Endodermal cell (in vitro differentiated cells): ENCODE results near the gene CD3D. TPM values are rescaled to one million over a fixed set of nuclear protein-coding genes. Genes with fewer than 3 reads are reported as not detected.

ENCODE experiments used
- DNase-seq: peaks from one replicate; pipeline ENCODE4 v3.0.0-alpha.2; 2017
- H3K27ac ChIP-seq: 2 replicates; pipeline ENCODE4 v1.5.1; 2013; ENCODE audit warnings: mild to moderate bottlenecking, low read depth, low read length, moderate library complexity
- H3K27me3 ChIP-seq: 2 replicates; pipeline ENCODE4 v1.6.1; 2013; ENCODE audit warnings: mild to moderate bottlenecking, low read length, moderate library complexity; ENCODE audit not compliant: insufficient read depth, control insufficient read depth, poor library complexity, severe bottlenecking
- H3K36me3 ChIP-seq: 2 replicates; pipeline ENCODE4 v1.7.0; 2013; ENCODE audit warnings: mild to moderate bottlenecking, low read length, moderate library complexity; ENCODE audit not compliant: control insufficient read depth, insufficient read depth
- H3K4me1 ChIP-seq: one replicate; pipeline ENCODE4 v1.7.0; 2013; ENCODE audit warnings: low read length; ENCODE audit not compliant: control insufficient read depth, insufficient read depth
- H3K4me3 ChIP-seq: 2 replicates; pipeline ENCODE4 v1.5.1; 2013; ENCODE audit warnings: mild to moderate bottlenecking, low read length, moderate library complexity
- H3K9ac ChIP-seq: 2 replicates; pipeline ENCODE4 v1.6.1; 2013; ENCODE audit warnings: mild to moderate bottlenecking, low read length, moderate library complexity; ENCODE audit not compliant: poor library complexity, severe bottlenecking; ENCODE audit errors: extremely low read depth
- H3K9me3 ChIP-seq: 2 replicates; pipeline ENCODE4 v1.6.1; 2013; ENCODE audit warnings: mild to moderate bottlenecking, low read length, moderate library complexity; ENCODE audit not compliant: control insufficient read depth
- H3K27ac Mint-ChIP-seq: 2 replicates; pipeline ENCODE4 v1.8.0; 2020; ENCODE audit warnings: mixed read lengths
- H3K27me3 Mint-ChIP-seq: 2 replicates; pipeline ENCODE4 v1.8.0; 2021; ENCODE audit warnings: mild to moderate bottlenecking, mixed read lengths; ENCODE audit not compliant: insufficient read depth
- H3K36me3 Mint-ChIP-seq: 2 replicates; pipeline ENCODE4 v1.8.0; 2020; ENCODE audit warnings: low read depth, mixed read lengths
- H3K4me1 Mint-ChIP-seq: 2 replicates; pipeline ENCODE4 v1.8.0; 2020; ENCODE audit warnings: mixed read lengths
- H3K4me3 Mint-ChIP-seq: 2 replicates; pipeline ENCODE4 v1.8.0; 2020; ENCODE audit warnings: mild to moderate bottlenecking, moderate library complexity, mixed read lengths
- H3K9me3 Mint-ChIP-seq: 2 replicates; pipeline ENCODE4 v1.8.0; 2020; ENCODE audit warnings: mild to moderate bottlenecking, mixed read lengths
- CTCF ChIP-seq: fragments of 200-600 bp; sonication (generic); conservative IDR thresholded peaks from 2 replicates; pipeline ENCODE4 v1.5.0; 2021; ENCODE audit warnings: antibody characterized with exemption, mild to moderate bottlenecking
- WGBS, 2 experiments: methylation state at CpG; one replicate each; pipeline versions ENCODE4 v1.1.5 to v1.1.7; 2013; ENCODE audit warnings: missing lambda C conversion rate in 2 of 2, mixed read lengths in 1 of 2; ENCODE audit not compliant: insufficient coverage in 1 of 2, insufficient read length in 1 of 2; 5-methylcytosine and 5-hydroxymethylcytosine counted together
- total RNA-seq, 2 donors: library from RNA; stranded (reverse); fragmentation: NEBNext Ultra II Directional in 1 of 2; extraction: Animal tissue kit (Norgen Biotek cat#: 25700) in 1 of 2; gene quantifications; 2 replicates in 1 of 2; 3 replicates in 1 of 2; pipeline ENCODE4 v1.2.1, GENCODE V29; 2021

CD3D gene
- total RNA-seq, 2 donors from 2014 or later: 0.92 TPM; not detected in 1

DNA sequence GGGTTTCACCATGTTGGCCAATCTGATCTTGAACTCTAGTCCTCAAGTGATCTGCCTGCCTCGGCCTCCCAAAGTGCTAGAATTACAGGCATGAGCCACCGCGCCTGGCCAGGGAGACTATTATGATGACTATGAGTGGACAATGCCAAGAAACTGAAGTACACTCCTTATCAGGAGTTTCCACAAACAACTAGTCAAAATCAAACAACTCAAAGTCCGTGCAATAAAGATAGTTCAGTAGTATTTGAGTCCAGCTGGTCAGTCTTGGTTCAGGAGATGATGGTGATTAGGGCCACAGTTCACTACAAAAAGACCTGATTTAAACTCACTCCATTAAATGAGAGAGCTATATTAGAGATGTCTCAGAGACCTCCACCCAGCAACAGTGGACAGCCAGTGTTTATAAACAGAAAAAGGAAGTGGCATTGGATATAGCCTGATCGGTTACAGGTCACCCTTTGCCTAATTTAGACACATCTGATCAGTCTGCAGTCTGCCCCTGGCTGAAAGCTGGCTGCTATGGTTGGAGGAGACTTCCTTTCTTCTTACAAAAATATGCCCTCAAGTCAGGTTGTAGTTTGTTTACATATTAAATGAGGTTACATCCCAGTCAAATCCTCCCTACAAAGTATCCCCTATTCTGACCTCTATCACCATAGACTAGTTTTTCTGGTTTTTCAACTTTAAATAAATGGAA lies 21.0 kb downstream of the CD3D start:
- Histone ChIP-seq H3K27me3 (no peaks in the 10 kb centered on the region), H3K4me1 (no peaks in the 10 kb centered on the region), H3K27ac (no peak overlapping the region), H3K9ac (no peak overlapping the region), H3K36me3 (no peaks in the 10 kb centered on the region), H3K4me3 (no peak overlapping the region), H3K9me3 (peaks cover 7% of the 10 kb centered on the region)
- H3K9me3 Mint-ChIP-seq: peaks cover 5% of the 10 kb centered on the region
- H3K27ac Mint-ChIP-seq: no peak overlapping the region
- no peak for TF ChIP-seq CTCF
- H3K27me3 Mint-ChIP-seq: peaks cover 26% of the 10 kb centered on the region
- no peak for DNase-seq
- 90 to 100% methylated on average over 3 to 5 of the region's 5 CpGs for WGBS, 2 experiments
- H3K36me3 Mint-ChIP-seq: no peaks in the 10 kb centered on the region
- H3K4me1 Mint-ChIP-seq: peaks cover 11% of the 10 kb centered on the region
- no peak overlapping the region for H3K4me3 Mint-ChIP-seq

- H3K4me3 ChIP-seq: no peak overlapping the region
- DNase-seq: no peak
- H3K27ac ChIP-seq: no peak overlapping the region
- Mint-ChIP-seq H3K4me1 (peaks cover 21% of the 10 kb centered on the region), H3K36me3 (no peaks in the 10 kb centered on the region), H3K9me3 (peaks cover 5% of the 10 kb centered on the region), H3K27ac (no peak overlapping the region), H3K4me3 (no peak overlapping the region), H3K27me3 (peaks cover 19% of the 10 kb centered on the region)
- TF ChIP-seq CTCF: no peak
- no peak overlapping the region for H3K9ac ChIP-seq
- H3K27me3 ChIP-seq: no peaks in the 10 kb centered on the region
- WGBS, 2 experiments: 87 to 91% methylated on average over 3 of the region's 3 CpGs
- H3K4me1 ChIP-seq: peaks cover 1% of the 10 kb centered on the region
- H3K36me3 ChIP-seq: no peaks in the 10 kb centered on the region
- peaks cover 7% of the 10 kb centered on the region for H3K9me3 ChIP-seq
Measured at GRCh38 chr11:118320515-118320914, 22.0 kb downstream of the CD3D start.

DNA sequence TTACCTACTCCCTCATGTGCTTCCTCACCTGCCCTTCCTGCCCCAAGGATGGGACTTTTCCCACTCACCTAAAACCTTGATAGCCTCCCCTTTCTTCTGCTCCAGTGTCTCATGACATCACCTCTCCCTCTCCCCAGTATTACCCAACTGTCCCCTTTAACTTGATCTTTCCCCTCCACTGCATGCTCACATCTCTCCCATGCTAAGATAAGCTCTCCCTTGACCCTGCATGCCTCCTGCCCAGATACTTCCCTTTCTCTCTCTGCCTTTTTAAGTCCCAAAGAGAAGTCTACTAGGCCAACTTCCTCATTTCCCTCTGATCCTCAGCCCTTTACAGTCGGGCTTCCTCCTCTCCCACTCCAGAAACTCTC lies 23.2 kb downstream of the CD3D start:
- 80 to 85% methylated on average over 1 of the region's 1 CpG for WGBS, 2 experiments

More for the DNA sequence above, 23.2 kb downstream of the CD3D start:
- Histone ChIP-seq H3K4me1 (peaks cover 6% of the 10 kb centered on the region), H3K4me3 (no peak overlapping the region), H3K36me3 (no peaks in the 10 kb centered on the region), H3K27ac (no peak overlapping the region), H3K9me3 (peaks cover 7% of the 10 kb centered on the region), H3K9ac (no peak overlapping the region), H3K27me3 (no peaks in the 10 kb centered on the region)
- H3K4me3 Mint-ChIP-seq: no peak overlapping the region
- TF ChIP-seq CTCF: no peak
- H3K27ac Mint-ChIP-seq: no peak overlapping the region
- no peak for DNase-seq
- H3K4me1 Mint-ChIP-seq: peaks cover 31% of the 10 kb centered on the region
- H3K36me3 Mint-ChIP-seq: no peaks in the 10 kb centered on the region
- H3K27me3 Mint-ChIP-seq: peaks cover 14% of the 10 kb centered on the region
- peaks cover 5% of the 10 kb centered on the region for H3K9me3 Mint-ChIP-seq
